Activated CD4-positive, alpha-beta memory T cell treated with anti-CD3 and anti-CD28 coated beads for 36 hours (primary cell): ENCODE results near the gene LINGO3. TPM values are rescaled to one million over a fixed set of nuclear protein-coding genes. Genes with fewer than 3 reads are reported as not detected.
A peak's percentile ranks its signal among the peaks of the same experiment; 100 is the strongest.

ENCODE experiments used
- CTCF ChIA-PET: fragments of 350-600 bp; sonication (Branson Sonifier 250); formaldehyde crosslinking; loops from one replicate; lab custom pipeline; 2021; ENCODE audit warnings: antibody characterized with exemption, inconsistent platforms; lab: Charles Lee
- POLR2A ChIA-PET: fragments of 350-600 bp; sonication (Branson Sonifier 250); formaldehyde crosslinking; loops from one replicate; lab custom pipeline; 2021; ENCODE audit warnings: antibody characterized with exemption; lab: Charles Lee
- DNase-seq: peaks from one replicate; pipeline ENCODE4 v3.0.0-alpha.2; 2020
- H3K27ac Mint-ChIP-seq: one replicate; pipeline ENCODE4 v1.8.0; 2021; ENCODE audit warnings: mixed read lengths
- H3K27me3 Mint-ChIP-seq: one replicate; pipeline ENCODE4 v1.8.0; 2021; ENCODE audit warnings: mixed read lengths
- H3K36me3 Mint-ChIP-seq: one replicate; pipeline ENCODE4 v1.8.0; 2021; ENCODE audit warnings: mixed read lengths
- H3K4me1 Mint-ChIP-seq: one replicate; pipeline ENCODE4 v1.8.0; 2021; ENCODE audit warnings: low read depth, mixed read lengths
- H3K4me3 Mint-ChIP-seq: one replicate; pipeline ENCODE4 v1.8.0; 2021; ENCODE audit warnings: mild to moderate bottlenecking, mixed read lengths
- H3K9me3 Mint-ChIP-seq: one replicate; pipeline ENCODE4 v1.8.0; 2021; ENCODE audit warnings: mixed read lengths
- intact Hi-C: fragments of 100-400 bp; cut with micrococcal nuclease; formaldehyde crosslinking; loops from one replicate; pipeline ENCODE4 v1.15.1; 2023
- total RNA-seq, 2 experiments: library from RNA; stranded (reverse); gene quantifications; one replicate each; pipeline ENCODE4 v1.2.3, GENCODE V29; 2021

LINGO3 gene
- total RNA-seq, 2 experiments from 2014 or later = 0.10 TPM; not detected in 1

- H3K9me3 Mint-ChIP-seq = peaks cover 9% of the 10 kb centered on the region
- H3K27me3 Mint-ChIP-seq = peaks cover under 1% of the 10 kb centered on the region
- ChIA-PET POLR2A (no interaction called here), CTCF (no interaction called here)
- H3K4me1 Mint-ChIP-seq = no peaks in the 10 kb centered on the region
- H3K36me3 Mint-ChIP-seq = peaks cover 14% of the 10 kb centered on the region
- no peak overlapping the region for H3K4me3 Mint-ChIP-seq
- intact Hi-C loops = no loop called here
- no peak overlapping the region for H3K27ac Mint-ChIP-seq
- DNase-seq = no peak
Observed at GRCh38 chr19:2320049-2320448, 12.1 kb upstream of the LINGO3 start.

DNA sequence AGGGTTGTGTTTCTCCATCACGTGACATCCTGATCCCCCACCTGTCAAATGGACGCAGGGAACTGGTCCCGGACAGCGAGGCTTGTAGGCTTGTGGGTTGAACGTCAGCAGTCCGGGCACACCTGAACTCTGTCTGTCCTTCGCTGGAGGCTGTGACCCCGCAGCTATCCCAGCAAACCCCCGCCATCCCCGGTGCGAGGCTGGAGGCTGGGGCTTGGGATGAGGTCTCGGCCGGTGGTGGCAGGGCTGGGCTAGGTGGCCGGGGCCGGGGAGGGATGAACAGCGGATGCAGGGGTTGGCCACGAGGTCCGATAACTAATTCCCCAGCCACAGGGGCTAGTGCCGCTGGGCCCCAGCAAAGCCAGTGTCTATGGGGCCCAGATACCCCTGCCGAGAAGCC lies 11.6 kb upstream of the LINGO3 start:
- ChIA-PET POLR2A (no interaction called here), CTCF (no interaction called here)
- no peak overlapping the region for H3K27ac Mint-ChIP-seq
- no peak for DNase-seq
- peaks cover 5% of the 10 kb centered on the region for H3K27me3 Mint-ChIP-seq
- peaks cover 16% of the 10 kb centered on the region for H3K36me3 Mint-ChIP-seq
- H3K4me1 Mint-ChIP-seq = no peaks in the 10 kb centered on the region
- no peak overlapping the region for H3K4me3 Mint-ChIP-seq
- intact Hi-C loops = no loop called here
- H3K9me3 Mint-ChIP-seq = peaks cover 14% of the 10 kb centered on the region

GRCh38 chr19:2318923-2319322 lies 11.0 kb upstream of the LINGO3 start:
- ChIA-PET POLR2A (interaction anchor here (0.8 kb wide), 1 partner anchor 88 kb away, joined by 3 read pairs; no protein-coding TSS in a partner anchor), CTCF (no interaction called here)
- intact Hi-C loops = no loop called here
- DNase-seq = no peak
- H3K27ac Mint-ChIP-seq = no peak overlapping the region
- H3K36me3 Mint-ChIP-seq = peaks cover 10% of the 10 kb centered on the region
- H3K9me3 Mint-ChIP-seq = peaks cover 18% of the 10 kb centered on the region
- no peaks in the 10 kb centered on the region for H3K4me1 Mint-ChIP-seq
- no peak overlapping the region for H3K4me3 Mint-ChIP-seq
- H3K27me3 Mint-ChIP-seq = peaks cover 6% of the 10 kb centered on the region

- no peak for DNase-seq
- intact Hi-C loops = no loop called here
- no peak overlapping the region for H3K4me3 Mint-ChIP-seq
- peaks cover 6% of the 10 kb centered on the region for H3K36me3 Mint-ChIP-seq
- ChIA-PET CTCF (interaction anchor here (1.5 kb wide), 1 partner anchor 9 kb away, joined by 3 read pairs; no protein-coding TSS in a partner anchor), POLR2A (no interaction called here)
- H3K27me3 Mint-ChIP-seq = peaks cover 14% of the 10 kb centered on the region
- peaks cover 18% of the 10 kb centered on the region for H3K9me3 Mint-ChIP-seq
- H3K27ac Mint-ChIP-seq = no peak overlapping the region
- H3K4me1 Mint-ChIP-seq = no peaks in the 10 kb centered on the region
Observed at GRCh38 chr19:2317756-2318155, 9.8 kb upstream of the LINGO3 start.

- no peak overlapping the region for H3K27ac Mint-ChIP-seq
- H3K27me3 Mint-ChIP-seq = peaks cover 14% of the 10 kb centered on the region
- intact Hi-C loops = no loop called here
- peaks cover 6% of the 10 kb centered on the region for H3K36me3 Mint-ChIP-seq
- CTCF ChIA-PET = interaction anchor here (1.5 kb wide), 1 partner anchor 9 kb away, joined by 3 read pairs; no protein-coding TSS in a partner anchor
- POLR2A ChIA-PET = no interaction called here
- H3K9me3 Mint-ChIP-seq = peaks cover 18% of the 10 kb centered on the region
- no peak overlapping the region for H3K4me3 Mint-ChIP-seq
- H3K4me1 Mint-ChIP-seq = no peaks in the 10 kb centered on the region
- no peak for DNase-seq
Observed at GRCh38 chr19:2317300-2317699, 9.3 kb upstream of the LINGO3 start.

- DNase-seq = peak; percentile 38
- intact Hi-C loops = no loop called here
- Mint-ChIP-seq H3K4me3 (no peak overlapping the region), H3K4me1 (no peaks in the 10 kb centered on the region), H3K27ac (no peak overlapping the region), H3K9me3 (peaks cover 18% of the 10 kb centered on the region), H3K36me3 (peaks cover 6% of the 10 kb centered on the region), H3K27me3 (peaks cover 14% of the 10 kb centered on the region)
- ChIA-PET CTCF (interaction anchor here (0.6 to 1.4 kb wide), 3 partner anchors 11 to 78 kb away, joined by 3 to 4 read pairs (median 3); no protein-coding TSS in a partner anchor), POLR2A (no interaction called here)
Observed at GRCh38 chr19:2315818-2316353, 7.9 kb upstream of the LINGO3 start.

GRCh38 chr19:2315121-2315817 lies 7.3 kb upstream of the LINGO3 start:
- Mint-ChIP-seq H3K4me1 (no peaks in the 10 kb centered on the region), H3K36me3 (peaks cover 6% of the 10 kb centered on the region), H3K27ac (no peak overlapping the region), H3K27me3 (peaks cover 14% of the 10 kb centered on the region), H3K9me3 (peaks cover 18% of the 10 kb centered on the region), H3K4me3 (no peak overlapping the region)
- ChIA-PET CTCF (interaction anchor here (0.6 to 1.4 kb wide), 3 partner anchors 11 to 617 kb away, joined by 3 to 4 read pairs (median 3); no protein-coding TSS in a partner anchor), POLR2A (no interaction called here)
- intact Hi-C loops = no loop called here
- no peak for DNase-seq

DNA sequence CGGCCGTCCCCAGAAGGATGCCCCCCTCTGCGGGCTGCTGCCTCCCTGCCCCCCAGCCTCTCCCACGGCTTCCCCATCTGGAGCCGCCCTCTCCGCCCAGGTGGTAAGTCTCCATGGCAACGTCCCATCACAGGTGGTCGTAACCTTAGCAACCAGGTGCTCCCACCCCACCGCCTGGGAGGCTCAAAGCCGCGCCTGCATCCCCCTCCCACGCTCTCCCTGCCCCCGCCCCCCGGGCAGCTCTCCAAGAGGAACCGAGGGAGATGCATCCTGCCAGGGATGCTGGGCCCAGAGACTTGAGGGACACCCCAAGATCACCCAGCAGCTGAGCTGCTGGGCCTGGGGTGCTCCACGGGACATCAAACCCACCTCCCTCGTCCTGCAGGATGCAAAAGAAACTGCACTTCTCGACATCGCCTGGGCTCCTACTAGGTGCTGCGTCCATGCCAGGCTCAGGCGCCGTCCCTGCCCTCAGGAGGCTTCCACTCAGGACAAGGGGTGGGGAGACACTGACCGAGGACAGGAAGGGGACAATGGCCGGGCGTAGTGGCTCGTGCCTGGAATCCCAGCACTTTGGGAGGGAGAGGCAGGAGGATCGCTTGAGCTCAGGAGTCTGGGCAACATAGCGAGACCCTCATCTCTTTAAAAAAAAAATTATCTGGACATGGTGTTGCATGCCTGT lies 5.0 kb upstream of the LINGO3 start:
- DNase-seq = no peak
- intact Hi-C loops = no loop called here
- CTCF ChIA-PET = no interaction called here
- no peak overlapping the region for H3K27ac Mint-ChIP-seq
- H3K36me3 Mint-ChIP-seq = peaks cover 6% of the 10 kb centered on the region
- H3K9me3 Mint-ChIP-seq = peaks cover 18% of the 10 kb centered on the region
- H3K4me1 Mint-ChIP-seq = peaks cover 2% of the 10 kb centered on the region
- POLR2A ChIA-PET = no interaction called here
- no peak overlapping the region for H3K4me3 Mint-ChIP-seq
- peaks cover 28% of the 10 kb centered on the region for H3K27me3 Mint-ChIP-seq

DNA sequence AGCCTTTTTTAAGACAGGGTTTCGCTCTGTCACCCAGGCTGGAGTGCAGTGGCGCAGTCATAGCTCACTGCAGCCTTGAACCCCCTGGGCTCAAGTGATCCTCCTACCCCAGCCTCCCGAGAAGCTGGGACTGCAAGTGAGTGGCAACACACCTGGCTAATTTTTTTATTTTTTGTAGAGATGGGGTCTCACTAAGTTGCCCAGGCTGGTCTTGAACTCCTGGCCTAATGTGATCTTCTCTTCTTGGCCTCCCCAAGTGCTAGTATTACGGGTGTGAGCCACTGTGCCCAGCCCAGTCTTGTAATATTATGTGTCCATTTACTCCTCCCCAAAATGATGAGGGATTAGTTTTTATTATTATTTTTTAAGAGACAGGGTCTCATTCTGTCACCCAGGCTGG lies 3.1 kb upstream of the LINGO3 start:
- H3K27ac Mint-ChIP-seq = no peak overlapping the region
- no peak for DNase-seq
- peaks cover 6% of the 10 kb centered on the region for H3K36me3 Mint-ChIP-seq
- H3K4me3 Mint-ChIP-seq = no peak overlapping the region
- peaks cover 18% of the 10 kb centered on the region for H3K9me3 Mint-ChIP-seq
- POLR2A ChIA-PET = no interaction called here
- H3K27me3 Mint-ChIP-seq = peaks cover 36% of the 10 kb centered on the region
- intact Hi-C loops = no loop called here
- CTCF ChIA-PET = no interaction called here
- H3K4me1 Mint-ChIP-seq = peaks cover 2% of the 10 kb centered on the region

DNA sequence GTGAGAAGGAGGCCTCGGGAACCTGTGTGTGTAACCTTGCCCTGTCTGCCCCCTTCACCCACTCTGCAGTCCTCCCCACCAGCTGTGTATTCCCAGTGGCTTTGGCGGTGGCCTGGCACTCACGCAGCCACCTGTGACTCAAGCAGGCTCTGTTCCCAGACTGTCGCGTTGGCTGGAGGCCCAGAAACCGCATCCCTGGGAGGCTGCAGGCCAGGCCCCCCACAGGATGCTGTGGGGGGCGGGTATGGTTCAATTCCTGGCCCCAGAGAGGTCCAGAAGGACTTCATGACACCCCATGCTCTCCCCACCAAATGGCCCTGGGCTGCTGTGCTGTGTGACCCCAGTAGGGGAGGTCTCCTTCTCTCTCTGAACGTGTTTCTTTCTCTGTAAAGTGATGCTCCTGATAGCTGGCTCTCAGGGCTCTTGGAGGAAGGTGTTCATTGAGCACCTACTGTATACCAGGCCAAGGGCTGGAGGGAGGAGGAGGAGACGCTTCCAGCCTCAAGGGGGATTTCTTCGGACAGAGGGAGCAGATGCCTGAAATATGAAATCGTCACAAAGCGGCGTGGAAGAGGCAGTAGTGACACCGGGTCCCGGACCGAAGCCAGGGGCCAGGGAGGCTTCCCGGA lies 1.9 kb upstream of the LINGO3 start:
- Mint-ChIP-seq H3K4me1 (peaks cover 2% of the 10 kb centered on the region), H3K36me3 (peaks cover under 1% of the 10 kb centered on the region), H3K9me3 (peaks cover 6% of the 10 kb centered on the region), H3K4me3 (no peak overlapping the region), H3K27me3 (peaks cover 42% of the 10 kb centered on the region), H3K27ac (no peak overlapping the region)
- intact Hi-C loops = no loop called here
- POLR2A ChIA-PET = interaction anchor here (0.6 to 1.7 kb wide), 2 partner anchors 15 to 107 kb away, joined by 3 to 4 read pairs; no protein-coding TSS in a partner anchor
- CTCF ChIA-PET = no interaction called here
- no peak for DNase-seq

- H3K9me3 Mint-ChIP-seq = no peaks in the 10 kb centered on the region
- H3K36me3 Mint-ChIP-seq = no peaks in the 10 kb centered on the region
- CTCF ChIA-PET = interaction anchor here (0.5 kb wide), 1 partner anchor 823 kb away, joined by 3 read pairs; no protein-coding TSS in a partner anchor
- no peak for DNase-seq
- H3K4me3 Mint-ChIP-seq = no peak overlapping the region
- H3K27me3 Mint-ChIP-seq = peaks cover 51% of the 10 kb centered on the region
- peaks cover 7% of the 10 kb centered on the region for H3K4me1 Mint-ChIP-seq
- no peak overlapping the region for H3K27ac Mint-ChIP-seq
- intact Hi-C loops = no loop called here
- POLR2A ChIA-PET = no interaction called here
Observed at GRCh38 chr19:2307518-2308012, 389 bp downstream of the LINGO3 start.

DNA sequence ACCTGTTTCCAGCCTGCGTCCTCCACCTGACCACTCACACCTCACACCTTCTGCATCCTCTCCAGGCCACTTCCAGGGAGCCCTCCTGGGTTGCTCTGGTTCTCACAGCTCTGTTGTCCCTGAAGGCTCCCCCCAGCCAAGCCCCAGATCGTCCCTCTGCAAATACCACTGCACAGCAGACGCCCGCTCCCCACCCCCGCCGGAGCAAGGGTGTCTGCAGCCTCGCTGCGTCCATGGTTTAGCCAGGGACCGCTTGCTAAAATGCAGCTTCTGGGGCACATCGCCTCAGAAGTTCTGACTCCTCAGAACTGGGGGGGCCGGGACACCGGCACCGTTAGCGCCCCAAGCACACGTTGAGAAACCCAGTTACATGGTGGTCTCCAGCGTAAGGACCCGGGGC lies 983 bp downstream of the LINGO3 start:
- H3K9me3 Mint-ChIP-seq = no peaks in the 10 kb centered on the region
- DNase-seq = no peak
- peaks cover 7% of the 10 kb centered on the region for H3K4me1 Mint-ChIP-seq
- intact Hi-C loops = no loop called here
- ChIA-PET CTCF (interaction anchor here (0.5 kb wide), 1 partner anchor 822 kb away, joined by 3 read pairs; no protein-coding TSS in a partner anchor), POLR2A (no interaction called here)
- peaks cover 51% of the 10 kb centered on the region for H3K27me3 Mint-ChIP-seq
- no peak overlapping the region for H3K4me3 Mint-ChIP-seq
- no peaks in the 10 kb centered on the region for H3K36me3 Mint-ChIP-seq
- H3K27ac Mint-ChIP-seq = no peak overlapping the region
